Measurements from ENCODE around the gene FCRL1.

The FCRL1 gene

DNA sequence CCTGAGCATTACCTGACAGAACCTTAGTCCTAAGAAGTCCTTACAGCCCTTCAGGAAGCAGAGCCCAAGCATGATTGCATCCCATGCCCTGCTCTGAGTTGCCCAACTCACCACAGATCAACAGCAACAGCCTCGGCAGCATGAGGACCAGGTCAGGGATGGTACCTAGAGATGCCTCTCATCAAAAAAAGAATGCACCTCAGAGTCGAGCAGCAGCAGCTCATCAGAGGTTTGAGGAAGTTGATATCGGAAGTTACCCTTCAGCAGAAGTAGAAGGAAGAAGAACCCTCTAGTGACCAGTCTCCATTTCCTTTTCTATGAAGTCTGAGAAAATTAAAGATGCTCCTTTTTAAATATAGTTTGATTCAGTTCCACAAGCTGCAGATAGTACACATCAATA, at the start of gene FCRL1:
Gene FCRL1, minus strand, starts transcription at position 225 of the 400 bp plus-strand sequence. Its CDS starts 83 bp downstream, at position 142.
- in situ Hi-C loops (cut with HindIII; ENCODE audit: low pct_ligation_motif_present, low pct_unique_long_range_greater_than_20kb, low sequenced_read_pairs), result no loop called here
- no peak for DNase-seq

- DNase-seq, result no peak
- in situ Hi-C loops (cut with HindIII; ENCODE audit: low pct_ligation_motif_present, low pct_unique_long_range_greater_than_20kb, low sequenced_read_pairs), result no loop called here
Measured at GRCh38 chr1:157868654-157869053, 48.7 kb upstream of the FCRL1 start.

DNA sequence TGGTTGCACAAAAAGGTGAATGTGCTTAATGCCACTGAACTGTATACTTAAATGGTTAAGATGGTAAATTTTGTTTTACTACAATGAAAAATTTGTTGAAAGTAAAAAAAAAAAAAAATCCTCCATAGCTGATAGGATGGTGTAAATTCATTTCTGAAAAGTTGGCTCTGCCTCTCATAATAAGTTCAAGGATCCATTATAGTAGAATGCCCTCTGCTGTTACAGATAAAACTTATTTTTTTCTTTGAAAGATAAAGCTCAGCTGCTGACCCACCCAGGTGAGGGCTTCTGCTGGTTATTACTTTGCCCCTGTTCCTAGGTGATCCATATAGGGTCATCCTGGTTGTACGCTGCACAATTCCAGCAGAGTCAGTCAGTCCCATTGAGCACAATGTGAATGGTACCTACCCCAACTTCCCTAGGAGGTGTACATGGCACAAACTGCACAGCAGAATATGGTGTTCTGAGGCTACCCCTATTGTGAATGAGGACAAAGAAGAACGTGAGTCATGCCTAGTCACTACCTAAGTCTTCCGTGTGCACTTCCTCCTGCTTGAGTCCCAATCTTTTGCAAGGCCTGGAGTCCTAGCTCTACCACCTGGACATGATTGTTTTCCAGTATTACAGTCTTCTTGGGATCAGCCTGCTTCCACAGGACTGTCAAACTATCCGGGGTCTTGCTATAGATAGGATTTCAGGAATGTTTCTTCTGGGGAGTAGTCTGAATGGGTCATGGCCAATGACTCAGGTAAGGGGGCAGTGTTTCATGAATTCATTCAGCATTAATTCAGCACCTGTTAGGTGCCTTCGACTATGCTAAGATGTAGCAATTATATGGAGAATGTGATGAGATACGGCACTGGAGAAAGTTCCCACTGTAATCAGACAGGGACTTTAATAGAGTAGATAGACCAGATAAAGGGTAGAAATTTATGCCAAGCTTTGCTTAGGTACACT, 42.5 kb upstream of the FCRL1 start:
- no peak for DNase-seq
- in situ Hi-C loops (cut with HindIII; ENCODE audit: low pct_ligation_motif_present, low pct_unique_long_range_greater_than_20kb, low sequenced_read_pairs), result no loop called here

DNA sequence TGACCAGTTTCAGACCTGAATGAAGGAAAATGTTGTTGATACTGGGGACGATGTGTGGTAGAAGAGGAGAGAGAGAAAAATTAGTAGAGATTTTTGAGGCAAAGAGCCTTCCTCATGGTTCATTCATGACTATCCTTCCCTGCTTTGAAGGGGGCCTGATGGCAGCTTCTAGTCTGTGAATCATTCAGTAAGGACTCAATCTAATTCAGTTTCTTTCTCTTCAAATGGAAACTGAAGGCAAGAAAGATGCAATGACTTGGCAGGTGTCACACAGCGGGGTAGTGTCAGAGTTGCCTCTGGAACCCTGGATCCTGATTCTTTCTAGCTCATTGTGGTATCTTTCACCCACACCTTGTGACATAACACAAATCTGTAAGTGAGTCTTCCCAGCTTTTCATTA, 36.6 kb upstream of the FCRL1 start:
- no peak for DNase-seq
- in situ Hi-C loops (cut with HindIII; ENCODE audit: low pct_ligation_motif_present, low pct_unique_long_range_greater_than_20kb, low sequenced_read_pairs), result no loop called here

DNA sequence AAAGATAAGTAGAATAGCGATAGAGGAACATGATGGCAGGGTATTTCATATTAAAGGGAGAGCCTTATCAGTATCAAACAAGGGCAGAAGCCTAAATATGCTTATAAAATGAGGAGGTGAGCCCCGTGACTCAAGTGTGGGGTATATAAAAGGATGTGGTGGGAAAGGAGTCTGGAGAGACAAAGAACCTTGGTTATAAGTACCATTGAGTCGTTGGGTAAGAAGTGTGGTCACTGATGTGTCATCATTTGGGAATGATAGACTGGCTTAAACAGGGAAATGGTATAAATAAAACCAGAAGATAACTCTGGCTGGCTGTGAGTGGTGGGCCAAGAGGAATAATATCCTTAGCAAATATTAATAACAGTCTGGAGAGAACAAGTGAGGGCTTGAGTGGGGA, 32.6 kb upstream of the FCRL1 start:
- in situ Hi-C loops (cut with HindIII; ENCODE audit: low pct_ligation_motif_present, low pct_unique_long_range_greater_than_20kb, low sequenced_read_pairs), result no loop called here
- DNase-seq, result no peak

- in situ Hi-C loops (cut with HindIII; ENCODE audit: low pct_ligation_motif_present, low pct_unique_long_range_greater_than_20kb, low sequenced_read_pairs), result no loop called here
- no peak for DNase-seq
Measured at GRCh38 chr1:157849229-157849875, 29.4 kb upstream of the FCRL1 start.

DNA sequence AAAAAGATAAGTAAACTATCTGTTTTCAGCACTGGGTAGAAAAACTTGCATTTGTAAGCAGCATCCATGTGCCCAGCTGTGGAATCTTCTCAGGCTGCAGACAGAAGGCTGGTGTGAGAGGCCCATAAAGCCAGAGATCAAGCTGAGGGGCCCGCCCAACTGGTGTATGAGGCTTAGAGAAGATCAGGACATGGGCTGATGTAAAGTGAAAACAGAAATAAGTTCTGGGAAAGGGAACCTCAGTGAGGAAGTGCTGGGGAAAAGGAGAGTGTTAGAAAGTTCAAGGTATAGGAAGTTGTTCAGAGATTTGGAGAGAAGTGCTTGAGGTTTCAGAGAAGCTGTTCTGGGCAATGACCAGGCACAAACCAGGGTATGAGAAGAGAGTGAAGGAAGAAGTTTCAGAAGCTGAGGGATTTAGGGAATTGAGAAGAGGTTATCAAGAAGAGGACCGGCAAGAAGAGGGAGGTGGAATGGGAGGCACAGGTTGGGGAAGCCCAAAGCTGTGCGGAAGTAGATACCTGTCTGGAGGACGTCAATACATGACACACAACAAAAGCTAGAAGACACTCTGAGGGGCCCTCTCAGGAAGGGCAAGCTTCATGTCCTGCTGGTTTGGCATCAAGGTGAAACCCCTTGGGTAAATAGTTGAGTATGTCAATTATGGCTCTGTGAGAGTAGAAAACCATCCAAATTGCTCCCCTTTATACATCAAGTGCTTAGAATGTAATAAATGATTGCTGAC, 24.3 kb upstream of the FCRL1 start:
- in situ Hi-C loops (cut with HindIII; ENCODE audit: low pct_ligation_motif_present, low pct_unique_long_range_greater_than_20kb, low sequenced_read_pairs), result no loop called here

DNA sequence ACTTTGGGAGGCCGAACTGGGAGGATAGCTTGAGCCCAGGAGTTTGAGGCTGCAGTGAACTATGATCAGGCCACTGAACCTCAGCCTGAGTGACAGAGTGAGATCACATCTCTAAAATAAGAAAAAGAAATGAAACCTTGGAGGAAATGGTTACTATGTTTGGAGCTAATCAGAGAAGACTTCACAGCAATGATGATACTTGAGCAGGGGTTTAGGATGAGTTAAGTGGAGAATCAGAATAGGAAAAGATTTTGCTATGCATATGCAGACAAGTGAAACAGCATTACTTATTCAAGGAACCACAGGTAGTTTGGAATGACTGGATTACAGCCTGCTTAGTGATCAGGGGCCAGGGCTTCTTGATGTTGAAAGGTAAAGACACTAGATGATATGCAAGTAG, 23.0 kb upstream of the FCRL1 start:
- in situ Hi-C loops (cut with HindIII; ENCODE audit: low pct_ligation_motif_present, low pct_unique_long_range_greater_than_20kb, low sequenced_read_pairs), result no loop called here
- DNase-seq, result no peak

More for the DNA sequence above, 24.3 kb upstream of the FCRL1 start:
- no peak for DNase-seq

GRCh38 chr1:157841708-157842107, 21.8 kb upstream of the FCRL1 start, which contains the start of gene CD5L:
TSS of gene CD5L (minus strand) at chr1:157841808. CDS start at chr1:157841701, 107 bp downstream.
- in situ Hi-C loops (cut with HindIII; ENCODE audit: low pct_ligation_motif_present, low pct_unique_long_range_greater_than_20kb, low sequenced_read_pairs), result no loop called here
- DNase-seq, result no peak

DNA sequence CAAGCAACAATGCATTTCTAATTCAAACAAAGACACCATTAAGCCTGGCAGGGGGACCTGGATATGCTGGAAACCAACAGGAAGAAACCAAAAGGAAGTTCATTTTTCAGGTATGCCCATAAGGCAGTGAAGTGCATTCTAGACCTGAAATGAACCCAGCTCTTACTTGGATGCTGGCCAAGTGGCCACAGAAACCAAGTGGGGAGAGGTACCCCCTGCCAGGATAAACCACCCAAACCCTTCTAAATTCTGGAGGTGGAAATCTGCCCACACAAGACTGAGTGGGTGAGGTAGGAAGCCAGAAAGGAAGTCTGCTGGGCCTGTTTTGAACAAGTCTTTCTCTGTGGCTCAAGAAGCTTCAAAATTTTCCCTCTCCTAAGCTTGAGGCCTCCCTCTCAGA, 19.0 kb upstream of the FCRL1 start:
- in situ Hi-C loops (cut with HindIII; ENCODE audit: low pct_ligation_motif_present, low pct_unique_long_range_greater_than_20kb, low sequenced_read_pairs), result no loop called here
- DNase-seq, result no peak

GRCh38 chr1:157834430-157834829, 14.5 kb upstream of the FCRL1 start:
- no peak for DNase-seq
- in situ Hi-C loops (cut with HindIII; ENCODE audit: low pct_ligation_motif_present, low pct_unique_long_range_greater_than_20kb, low sequenced_read_pairs), result no loop called here

DNA sequence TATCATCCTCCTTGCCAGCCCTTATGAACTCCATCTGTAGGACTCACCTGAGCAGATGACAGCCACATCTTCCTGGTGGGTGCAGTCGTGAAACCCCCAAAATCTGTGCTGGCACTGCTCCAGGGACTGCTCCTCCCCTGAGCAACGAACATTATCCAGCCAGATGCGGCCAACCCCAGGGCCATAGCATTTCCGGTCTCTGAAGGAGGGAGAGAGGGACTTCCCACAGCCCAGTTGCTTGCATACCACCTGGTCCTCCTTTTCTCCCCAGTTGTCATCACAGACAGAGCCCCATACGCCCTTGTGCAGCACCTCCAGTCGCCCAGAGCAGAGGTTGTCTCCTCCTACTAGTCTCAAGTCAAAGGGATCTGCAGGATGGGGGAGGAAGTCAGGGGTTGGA, 13.2 kb upstream of the FCRL1 start:
- in situ Hi-C loops (cut with HindIII; ENCODE audit: low pct_ligation_motif_present, low pct_unique_long_range_greater_than_20kb, low sequenced_read_pairs), result no loop called here
- DNase-seq, result no peak

- no peak for DNase-seq
- in situ Hi-C loops (cut with HindIII; ENCODE audit: low pct_ligation_motif_present, low pct_unique_long_range_greater_than_20kb, low sequenced_read_pairs), result no loop called here
Measured at GRCh38 chr1:157831968-157832626, 12.2 kb upstream of the FCRL1 start.

GRCh38 chr1:157830887-157831286, 11.0 kb upstream of the FCRL1 start:
- no peak for DNase-seq
- in situ Hi-C loops (cut with HindIII; ENCODE audit: low pct_ligation_motif_present, low pct_unique_long_range_greater_than_20kb, low sequenced_read_pairs), result no loop called here

DNA sequence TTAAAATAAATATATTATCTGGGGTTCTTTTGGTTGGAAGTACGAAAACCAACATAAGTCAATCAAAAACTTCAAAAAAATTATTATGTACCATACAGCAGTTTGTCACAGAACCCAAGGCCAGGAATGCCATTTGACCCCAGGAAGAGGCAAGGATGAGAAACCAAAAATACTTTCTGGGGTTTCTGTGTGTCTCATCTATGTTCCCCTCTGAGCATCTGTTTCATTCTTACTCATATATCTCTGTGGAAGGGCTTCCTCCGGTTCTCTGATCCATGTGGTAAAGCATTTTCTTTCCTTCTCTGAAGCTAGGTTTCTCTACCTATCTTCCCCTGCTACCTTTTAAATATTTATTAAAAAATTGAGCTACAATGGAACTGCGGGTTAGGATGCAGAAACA, 9.8 kb upstream of the FCRL1 start:
- DNase-seq, result no peak
- in situ Hi-C loops (cut with HindIII; ENCODE audit: low pct_ligation_motif_present, low pct_unique_long_range_greater_than_20kb, low sequenced_read_pairs), result no loop called here

DNA sequence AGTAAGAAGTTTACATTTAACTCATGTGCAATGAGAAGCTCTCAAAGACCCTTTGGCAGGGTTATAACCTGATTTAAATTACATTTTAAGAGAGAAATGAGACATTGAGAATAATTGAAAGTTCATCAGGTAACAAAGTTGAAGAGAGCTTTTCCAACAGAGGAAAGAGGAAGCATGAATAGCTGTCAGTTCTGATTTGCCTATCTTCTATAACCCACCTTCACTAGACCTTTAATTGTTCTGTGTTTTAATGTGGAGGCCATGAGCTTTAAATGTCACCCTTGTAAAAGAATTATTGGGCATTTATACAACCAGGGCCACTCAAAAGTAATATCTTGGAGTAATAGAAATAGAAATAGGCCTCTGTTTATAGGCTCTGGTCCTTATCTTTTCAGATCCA, 9.3 kb upstream of the FCRL1 start:
- in situ Hi-C loops (cut with HindIII; ENCODE audit: low pct_ligation_motif_present, low pct_unique_long_range_greater_than_20kb, low sequenced_read_pairs), result no loop called here
- no peak for DNase-seq

DNA sequence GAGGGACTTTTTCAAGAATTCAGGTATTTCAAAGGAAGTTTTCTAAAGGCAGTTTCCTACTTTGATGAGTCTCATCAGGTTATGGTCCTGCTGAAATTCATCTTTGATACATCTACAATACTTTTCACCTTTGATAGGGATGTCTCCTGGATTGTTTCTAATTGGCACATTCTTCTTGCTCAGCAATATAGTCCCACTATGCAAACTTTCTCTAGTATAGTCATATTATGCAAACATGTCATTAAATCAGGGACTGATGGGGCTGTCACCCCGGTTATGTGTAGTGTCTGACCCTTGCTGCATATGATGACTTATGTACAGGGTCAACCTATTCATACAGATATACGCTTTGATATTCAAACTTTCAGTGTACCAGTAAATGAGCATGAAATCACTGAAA, 379 bp upstream of the FCRL1 start:
- in situ Hi-C loops (cut with HindIII; ENCODE audit: low pct_ligation_motif_present, low pct_unique_long_range_greater_than_20kb, low sequenced_read_pairs), result no loop called here
- no peak for DNase-seq

- in situ Hi-C loops (cut with HindIII; ENCODE audit: low pct_ligation_motif_present, low pct_unique_long_range_greater_than_20kb, low sequenced_read_pairs), result no loop called here
- no peak for DNase-seq
Measured at GRCh38 chr1:157819215-157819614, 705 bp downstream of the FCRL1 start.

GRCh38 chr1:157813269-157813668, 6.7 kb downstream of the FCRL1 start:
- in situ Hi-C loops (cut with HindIII; ENCODE audit: low pct_ligation_motif_present, low pct_unique_long_range_greater_than_20kb, low sequenced_read_pairs), result no loop called here
- no peak for DNase-seq
